Stomach smooth muscle (tissue), 2 donors: Measurements from ENCODE around the gene SLC25A36.
"Not testable (repeated sequence)": the region's sequence is repeated elsewhere in the genome, so short reads cannot be mapped to it uniquely, and the experiment has no call there.

Source experiments
- H3K27ac ChIP-seq: one replicate; pipeline ENCODE4 v1.7.0; 2013; ENCODE audit warnings: mild to moderate bottlenecking, low read length, inconsistent platforms
- H3K27me3 ChIP-seq, 2 donors: one replicate each; pipeline ENCODE4 v1.7.0; 2013; ENCODE audit warnings: low read length in 2 of 2; ENCODE audit not compliant: insufficient read depth in 2 of 2, control insufficient read depth in 1 of 2
- H3K36me3 ChIP-seq, 2 donors: one replicate each; pipeline ENCODE4 v1.7.0; 2013; ENCODE audit warnings: low read length in 2 of 2; ENCODE audit not compliant: control insufficient read depth in 2 of 2, insufficient read depth in 2 of 2
- H3K4me1 ChIP-seq: one replicate; pipeline ENCODE4 v1.7.0; 2013; ENCODE audit warnings: low read length; ENCODE audit not compliant: control insufficient read depth, insufficient read depth
- H3K4me3 ChIP-seq, 2 donors: one replicate each; pipeline ENCODE4 v1.7.0; 2013; ENCODE audit warnings: low read length in 2 of 2
- H3K9ac ChIP-seq, 2 donors: one replicate each; pipeline ENCODE4 v1.7.0; 2013; ENCODE audit warnings: low read length in 2 of 2, mild to moderate bottlenecking in 1 of 2
- H3K9me3 ChIP-seq, 2 donors: one replicate each; pipeline ENCODE4 v1.7.0; 2013; ENCODE audit warnings: low read length in 2 of 2; ENCODE audit not compliant: control insufficient read depth in 2 of 2
- donor health status: healthy.
- donor health status: Pancreatic carcinoma.

Gene SLC25A36

DNA sequence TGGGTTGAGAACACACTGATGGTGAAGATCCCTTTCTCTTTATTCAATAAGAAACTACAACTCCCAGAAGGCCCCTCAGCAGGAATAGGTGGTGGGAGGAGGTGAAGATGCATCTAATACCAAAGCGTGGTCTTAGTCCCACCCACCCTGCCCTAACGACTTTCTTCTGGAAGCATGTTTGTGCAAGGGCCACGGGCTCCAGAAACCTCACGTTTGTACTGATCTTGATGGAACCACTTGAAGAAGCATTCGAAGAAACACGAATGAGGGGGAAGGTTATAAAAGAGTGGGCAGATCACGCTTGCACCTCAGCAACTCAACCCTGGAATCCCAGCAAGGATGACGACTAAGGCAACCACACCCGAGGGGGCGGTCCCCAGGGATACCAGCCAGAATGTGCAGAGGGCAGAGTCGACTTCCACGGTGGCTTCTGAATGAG, 10.6 kb upstream of the SLC25A36 start:
- H3K4me1 ChIP-seq: no peaks in the 10 kb centered on the region

DNA sequence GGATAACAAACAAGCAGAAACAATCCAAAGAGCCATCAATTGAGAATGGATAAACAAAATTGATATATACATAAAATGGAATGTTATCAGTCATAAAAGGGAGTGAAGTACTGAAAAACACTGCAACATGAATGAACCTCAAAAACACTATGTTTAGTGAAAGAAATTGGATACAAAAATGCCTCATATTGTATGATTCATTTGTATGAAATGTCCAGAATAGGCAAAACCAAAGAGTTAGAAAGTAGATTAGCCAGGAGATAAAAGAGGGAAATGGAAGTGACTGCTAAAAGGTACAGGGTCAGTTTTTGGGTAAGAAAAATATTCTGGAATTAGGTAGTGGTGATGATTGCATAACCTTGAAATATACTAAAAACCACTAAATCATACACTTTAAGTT, 9.8 kb upstream of the SLC25A36 start:
- Histone ChIP-seq H3K27ac (no peak overlapping the region), H3K4me1 (no peaks in the 10 kb centered on the region), H3K4me3 (no peak overlapping the region), H3K36me3 (no peaks in the 10 kb centered on the region), H3K27me3 (peaks cover 0 to 6% of the 10 kb centered on the region in 2 donors), H3K9ac (no peak overlapping the region), H3K9me3 (no peaks in the 10 kb centered on the region)

More for the DNA sequence above, 10.6 kb upstream of the SLC25A36 start:
- H3K36me3 ChIP-seq: no peaks in the 10 kb centered on the region
- peaks cover 0 to 6% of the 10 kb centered on the region in 2 donors for H3K27me3 ChIP-seq
- no peak overlapping the region for H3K27ac ChIP-seq
- no peak overlapping the region for H3K9ac ChIP-seq
- no peak overlapping the region for H3K4me3 ChIP-seq
- H3K9me3 ChIP-seq: no peaks in the 10 kb centered on the region

DNA sequence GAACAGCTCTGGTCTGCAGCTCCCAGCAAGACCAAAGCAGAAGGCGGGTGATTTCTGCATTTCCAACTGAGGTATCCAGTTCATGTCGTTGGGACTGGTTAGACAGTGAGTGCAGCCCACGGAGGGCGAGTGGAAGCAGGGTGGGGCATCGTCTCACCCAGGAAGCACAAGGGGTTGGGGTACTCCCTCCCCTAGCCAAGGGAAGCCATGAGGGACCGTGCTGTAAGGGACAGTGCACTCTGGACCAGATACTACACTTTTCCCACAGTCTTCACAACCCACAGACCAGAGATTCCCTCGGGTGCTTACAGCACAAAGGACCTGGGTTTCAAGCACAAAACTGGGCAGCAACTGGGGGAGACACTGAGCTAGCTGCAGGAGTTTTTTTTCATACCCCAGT, 8.5 kb upstream of the SLC25A36 start:
- H3K27ac ChIP-seq: no peak overlapping the region
- no peaks in the 10 kb centered on the region for H3K4me1 ChIP-seq
- no peaks in the 10 kb centered on the region for H3K9me3 ChIP-seq
- peaks cover 0 to 6% of the 10 kb centered on the region in 2 donors for H3K27me3 ChIP-seq
- no peak overlapping the region for H3K9ac ChIP-seq
- H3K4me3 ChIP-seq: no peak overlapping the region
- H3K36me3 ChIP-seq: no peaks in the 10 kb centered on the region

DNA sequence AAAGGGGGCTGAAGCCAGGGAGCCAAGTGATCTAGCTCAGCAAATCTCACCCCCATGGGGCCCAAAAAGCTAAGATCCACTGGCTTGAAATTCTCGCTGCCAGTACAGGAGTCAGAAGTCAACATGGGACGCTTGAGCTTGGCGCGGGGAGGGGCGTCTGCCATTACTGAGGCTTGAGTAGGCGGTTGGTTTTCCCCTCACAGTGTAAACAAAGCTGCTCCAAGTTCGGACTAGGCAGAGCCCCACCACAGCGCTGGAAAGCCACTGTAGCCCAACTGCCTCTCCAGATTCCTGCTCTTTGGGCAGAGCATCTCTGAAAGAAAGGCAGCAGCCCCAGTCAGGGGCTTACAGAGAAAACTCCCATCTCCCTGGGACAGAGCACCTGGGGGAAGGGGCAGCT, 8.1 kb upstream of the SLC25A36 start:
- Histone ChIP-seq H3K9me3 (no peaks in the 10 kb centered on the region), H3K4me3 (no peak overlapping the region), H3K27ac (no peak overlapping the region), H3K27me3 (peaks cover 0 to 6% of the 10 kb centered on the region in 2 donors), H3K9ac (no peak overlapping the region), H3K36me3 (no peaks in the 10 kb centered on the region), H3K4me1 (no peaks in the 10 kb centered on the region)

DNA sequence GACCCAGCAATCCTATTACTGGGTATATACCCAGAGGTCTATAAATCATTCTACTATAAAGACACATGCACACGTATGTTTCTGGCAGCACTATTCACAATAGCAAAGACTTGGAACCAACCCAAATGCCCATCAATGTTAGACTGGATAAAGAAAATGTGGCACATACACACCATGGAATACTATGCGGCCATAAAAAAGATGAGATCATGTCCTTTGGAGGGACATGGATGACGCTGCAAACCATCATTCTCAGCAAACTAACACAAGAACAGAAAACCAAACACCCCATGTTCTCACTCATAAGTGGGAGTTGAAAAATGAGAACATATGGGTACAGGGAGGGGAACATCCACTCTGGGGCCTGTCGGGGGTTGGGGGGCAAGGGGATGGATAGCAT, 2.3 kb upstream of the SLC25A36 start:
- H3K27me3 ChIP-seq, H3K36me3 ChIP-seq, H3K4me1 ChIP-seq, H3K27ac ChIP-seq, H3K9ac ChIP-seq, H3K9me3 ChIP-seq, H3K4me3 ChIP-seq: not testable (repeated sequence)

DNA sequence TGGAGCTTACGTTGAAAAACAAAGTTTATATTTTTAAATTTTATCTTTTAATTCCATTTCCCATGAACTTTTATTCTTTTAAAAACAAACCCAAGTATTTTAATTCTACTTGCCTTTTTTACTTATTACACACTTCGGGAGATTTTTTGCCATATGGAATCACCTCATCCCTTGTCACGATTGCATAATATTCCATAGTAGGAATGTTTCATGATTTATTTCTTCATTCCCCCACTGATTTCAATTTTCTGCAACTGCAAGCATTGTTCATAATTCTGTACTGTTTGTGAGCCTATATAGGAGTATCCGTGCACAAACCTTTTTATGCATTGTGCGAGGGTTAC, 574 bp upstream of the SLC25A36 start:
- H3K36me3 ChIP-seq: no peaks in the 10 kb centered on the region
- peak overlapping the region; percentile 30 to 77 for H3K9ac ChIP-seq
- peak overlapping the region; percentile 77 for H3K27ac ChIP-seq
- no peaks in the 10 kb centered on the region for H3K27me3 ChIP-seq
- H3K4me1 ChIP-seq: peaks cover 4% of the 10 kb centered on the region
- no peaks in the 10 kb centered on the region for H3K9me3 ChIP-seq
- peak overlapping the region; percentile 83 to 90 for H3K4me3 ChIP-seq

DNA sequence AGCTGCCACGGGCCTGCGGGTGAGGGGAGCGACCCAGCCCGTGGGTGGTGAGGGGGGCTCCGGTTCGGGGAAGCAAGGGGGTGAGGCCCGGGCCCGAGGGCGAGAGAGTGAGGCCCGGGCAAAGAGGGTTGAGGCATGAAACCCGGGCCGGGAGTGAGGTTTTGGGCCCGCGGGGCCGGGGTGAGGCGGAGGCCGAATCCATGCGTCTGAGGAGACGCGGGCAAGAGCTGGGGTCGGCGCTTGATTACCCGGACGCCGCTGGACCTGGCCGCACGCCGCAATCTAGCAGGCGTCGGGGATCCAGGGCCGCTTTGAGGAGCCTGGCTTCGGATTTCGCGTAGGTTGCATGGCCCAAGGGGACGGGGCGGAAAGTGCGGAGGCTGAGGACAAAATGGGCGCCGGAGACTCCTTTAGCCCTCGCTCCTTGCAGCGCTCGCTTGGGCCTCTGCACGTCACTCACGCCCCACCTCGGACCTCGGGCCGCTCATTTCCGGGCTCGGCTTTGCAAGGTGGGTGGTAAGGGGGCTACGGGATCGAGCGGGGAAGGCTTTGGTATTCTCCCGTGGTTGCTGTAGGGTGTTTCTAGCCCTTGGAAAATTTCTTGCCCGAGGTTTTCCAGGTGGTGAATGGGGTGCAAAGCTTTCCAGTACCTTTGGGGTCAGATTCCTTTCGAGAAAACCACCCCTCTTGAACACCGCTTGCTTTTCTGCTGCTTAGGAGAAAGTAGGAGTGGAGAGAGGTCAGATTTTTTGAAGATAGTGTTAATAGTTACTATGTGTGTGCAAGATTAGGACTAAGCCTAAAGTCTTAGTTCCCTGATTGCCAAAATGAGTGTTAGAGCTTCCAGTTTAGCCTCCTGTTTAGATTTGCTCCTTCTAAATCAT, 827 bp downstream of the SLC25A36 start:
- peak overlapping the region; percentile 90 to 97 for H3K4me3 ChIP-seq
- H3K27me3 ChIP-seq: no peaks in the 10 kb centered on the region
- H3K9ac ChIP-seq: peak overlapping the region; percentile 91 to 93
- H3K4me1 ChIP-seq: peaks cover 4% of the 10 kb centered on the region
- no peaks in the 10 kb centered on the region for H3K9me3 ChIP-seq
- H3K36me3 ChIP-seq: no peaks in the 10 kb centered on the region
- peak overlapping the region; percentile 90 for H3K27ac ChIP-seq

DNA sequence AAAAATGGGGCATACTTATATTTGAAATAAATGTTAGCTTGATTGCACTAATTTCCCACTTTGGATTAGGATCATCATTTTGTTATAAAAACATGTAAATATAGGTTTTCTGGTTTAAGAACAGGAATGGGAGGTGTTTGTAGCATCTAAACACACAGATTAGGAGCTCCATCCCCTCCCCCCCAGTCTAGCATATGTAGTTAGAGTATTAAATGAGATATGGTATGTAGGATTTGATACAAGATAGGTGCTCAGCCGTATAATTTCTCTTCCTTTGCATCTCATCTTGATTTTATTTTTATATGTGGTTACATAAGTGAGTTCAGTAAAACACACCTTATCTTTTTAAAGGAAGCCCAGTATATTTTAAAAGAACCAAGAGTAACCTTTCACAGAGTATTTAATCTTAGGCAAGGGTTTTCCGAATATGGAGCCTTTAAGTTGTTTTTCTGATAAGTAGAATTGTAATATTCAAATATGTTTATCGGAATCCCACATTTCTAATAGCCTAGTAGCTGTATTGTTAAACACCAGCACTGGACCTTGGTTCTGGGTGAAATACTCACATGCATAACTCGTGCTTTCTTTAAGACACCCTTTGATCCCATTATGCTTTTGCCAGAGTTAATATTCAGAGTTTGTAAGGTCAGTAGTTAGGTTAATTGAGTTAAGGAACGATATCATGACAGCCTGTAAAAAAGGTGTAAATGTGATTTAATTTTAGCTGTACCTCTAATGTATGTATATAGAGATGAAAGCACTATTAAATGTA, 2.3 kb downstream of the SLC25A36 start:
- no peaks in the 10 kb centered on the region for H3K27me3 ChIP-seq
- peak overlapping the region in 1 of 2 donors; percentile 90 for H3K4me3 ChIP-seq
- H3K4me1 ChIP-seq: peaks cover 4% of the 10 kb centered on the region
- H3K36me3 ChIP-seq: no peaks in the 10 kb centered on the region
- H3K9me3 ChIP-seq: no peaks in the 10 kb centered on the region
- H3K27ac ChIP-seq: no peak overlapping the region
- peak overlapping the region; percentile 1 to 30 for H3K9ac ChIP-seq

DNA sequence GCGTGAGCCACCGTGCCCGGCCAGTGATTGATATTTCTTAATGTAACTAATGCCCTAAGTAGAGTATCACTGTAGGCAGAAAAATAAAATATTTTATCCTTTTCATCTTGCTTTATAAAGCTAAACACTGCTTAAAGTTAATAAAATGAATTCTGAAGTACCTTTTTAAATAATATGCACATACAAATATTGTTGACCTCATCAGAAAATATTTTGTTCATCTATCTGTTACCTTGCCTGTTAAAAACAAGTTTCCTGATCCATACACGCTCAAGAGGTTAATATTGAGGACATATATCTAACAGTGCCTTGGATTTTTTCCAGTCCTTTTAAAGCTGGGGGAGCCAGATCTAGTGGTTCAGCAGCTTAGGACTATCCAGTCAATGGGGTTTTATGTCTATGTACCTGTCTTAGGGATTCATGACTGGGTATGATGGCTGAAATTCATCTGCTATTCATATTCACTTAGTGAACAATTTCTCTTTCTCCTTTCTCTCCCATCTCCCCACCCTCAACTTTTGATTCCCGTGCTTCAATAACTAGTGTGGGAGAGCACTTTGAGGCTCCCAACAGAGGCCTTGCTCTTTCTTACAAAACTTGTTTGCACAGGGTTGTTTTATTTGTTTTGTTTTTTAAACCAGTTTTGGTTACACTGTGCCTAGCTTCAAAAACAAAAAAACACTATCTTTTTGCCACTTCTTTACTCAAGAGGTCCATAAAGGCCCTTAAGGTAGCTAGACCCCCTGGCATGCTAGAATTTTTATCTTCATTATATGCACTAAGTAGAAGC, 7.0 kb downstream of the SLC25A36 start:
- Histone ChIP-seq H3K36me3 (no peaks in the 10 kb centered on the region), H3K27ac (no peak overlapping the region), H3K9me3 (no peaks in the 10 kb centered on the region), H3K4me1 (peaks cover 4% of the 10 kb centered on the region), H3K27me3 (no peaks in the 10 kb centered on the region), H3K4me3 (no peak overlapping the region), H3K9ac (no peak overlapping the region)

DNA sequence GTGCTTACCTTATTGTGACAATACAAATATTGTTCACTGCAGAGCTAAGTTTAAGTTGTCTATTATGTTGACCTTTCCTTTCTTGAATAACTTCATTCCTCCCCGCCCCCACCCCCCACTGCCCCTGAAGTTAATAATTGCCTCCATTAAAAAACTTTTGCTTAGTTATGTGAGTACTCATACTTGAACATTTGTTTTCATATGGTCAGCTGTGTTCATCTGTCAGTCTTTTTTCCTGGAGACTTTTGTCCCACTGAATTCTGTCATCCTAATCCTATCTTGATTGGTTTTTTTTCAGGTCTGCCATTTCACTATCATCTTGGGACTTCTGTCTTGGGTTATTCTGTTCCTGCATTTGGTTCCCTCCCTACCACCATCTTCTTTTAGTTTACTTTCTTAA, 8.5 kb downstream of the SLC25A36 start:
- Histone ChIP-seq H3K27me3 (no peaks in the 10 kb centered on the region), H3K9me3 (no peaks in the 10 kb centered on the region)

More for the DNA sequence above, 8.5 kb downstream of the SLC25A36 start:
- H3K27ac ChIP-seq: no peak overlapping the region
- H3K36me3 ChIP-seq: no peaks in the 10 kb centered on the region
- no peak overlapping the region for H3K9ac ChIP-seq
- no peaks in the 10 kb centered on the region for H3K4me1 ChIP-seq
- H3K4me3 ChIP-seq: no peak overlapping the region
